GM19023 (cell line): Measurements from ENCODE around the gene OBP2B.
"Not testable (repeated sequence)": the region's sequence is repeated elsewhere in the genome, so short reads cannot be mapped to it uniquely, and the experiment has no call there.

Source experiments
- ATAC-seq: cut with Tn5 transposase; IDR thresholded peaks from one replicate; pipeline ENCODE4 v1.9.1; 2021; ENCODE audit warnings: mild to moderate bottlenecking, moderate library complexity; ENCODE audit not compliant: unreplicated experiment

OBP2B gene

DNA sequence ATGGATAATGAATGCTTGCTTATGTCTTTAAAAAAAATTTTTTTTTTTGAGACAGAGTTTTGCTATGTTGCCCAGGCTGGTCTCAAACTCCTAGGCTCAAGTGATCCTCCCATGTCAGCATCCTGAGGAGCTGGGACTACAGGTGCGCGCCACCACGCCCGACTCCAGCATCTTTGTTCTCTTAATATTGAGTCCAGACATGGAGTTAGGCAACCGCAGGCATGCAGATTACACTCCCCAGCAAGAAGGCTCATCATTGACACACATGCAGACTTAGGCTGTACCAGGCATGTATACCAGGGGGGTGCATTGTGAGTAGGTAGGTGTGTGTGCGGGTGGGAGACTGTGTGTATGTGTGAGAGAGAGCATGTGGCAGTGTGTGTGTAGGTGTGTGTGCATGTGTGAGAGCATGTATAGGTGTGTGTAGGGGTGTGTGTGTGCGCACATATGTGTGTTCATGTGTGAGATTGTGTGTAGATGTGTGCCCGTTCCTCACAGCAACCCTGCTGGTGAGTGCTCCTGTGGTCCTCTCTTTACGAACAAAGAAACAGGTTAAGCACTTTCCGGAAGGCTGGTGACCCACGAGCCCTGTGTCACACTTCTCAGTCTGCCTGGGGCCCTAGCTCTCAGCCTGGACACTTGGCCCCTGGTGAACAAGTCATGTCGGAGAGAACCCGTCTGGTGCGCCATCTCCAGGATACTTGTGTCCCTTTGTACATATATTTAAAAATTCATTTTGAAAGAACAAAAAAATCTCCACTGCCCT lies 6.2 kb downstream of the OBP2B start:
- ATAC-seq: no peak

DNA sequence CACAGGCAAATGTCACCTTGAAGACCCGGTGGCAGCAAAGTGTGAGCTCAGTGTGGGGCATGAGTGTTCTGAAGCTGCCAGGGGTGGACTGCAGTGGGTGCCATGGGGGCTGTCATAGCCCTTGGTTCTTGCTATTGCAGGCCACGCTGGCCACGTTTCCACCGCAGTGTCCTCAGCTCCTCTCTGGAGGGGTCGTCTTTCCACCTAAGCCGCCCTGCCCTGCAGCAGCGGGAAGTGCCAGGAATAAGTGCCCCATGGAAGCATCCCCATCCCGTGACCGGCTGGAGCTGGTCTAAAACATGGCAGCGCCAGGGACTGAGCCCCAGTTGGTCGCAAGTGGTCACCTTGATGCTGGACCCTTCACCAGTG lies 6.9 kb downstream of the OBP2B start:
- no peak for ATAC-seq

DNA sequence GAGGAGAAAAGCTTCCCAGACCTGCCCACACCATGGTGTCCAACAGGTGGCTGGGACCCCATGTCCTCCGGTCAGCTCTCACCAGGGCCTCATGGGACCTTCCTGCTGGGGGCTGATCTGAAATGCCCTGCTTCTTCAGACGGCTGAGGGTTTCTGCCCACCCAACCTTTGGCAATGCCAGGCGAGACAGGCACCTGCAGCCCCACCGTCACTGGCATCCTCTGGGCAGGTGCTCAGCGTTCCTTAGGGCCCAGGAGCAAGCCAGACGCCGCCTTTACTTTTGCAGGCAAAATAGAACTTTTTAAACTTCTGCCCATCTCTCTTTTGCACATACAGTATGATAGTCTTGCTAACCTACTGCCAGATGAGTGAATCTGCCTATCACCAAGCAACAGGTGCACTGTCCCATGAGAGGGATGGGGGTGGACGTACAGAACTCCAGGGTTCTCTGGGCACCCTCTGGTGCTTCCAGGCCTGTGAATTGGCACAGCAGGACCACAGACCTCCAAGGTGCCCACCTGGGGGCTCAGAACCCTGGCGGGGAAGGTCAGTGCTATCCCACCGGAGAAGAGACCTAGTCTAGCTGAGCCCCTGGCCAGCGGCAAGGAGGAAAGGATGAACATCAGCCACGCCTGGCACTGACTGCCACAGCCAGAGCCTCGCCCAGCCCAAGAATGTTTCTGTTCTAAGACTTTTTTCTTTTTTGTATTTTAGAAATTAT lies 7.5 kb downstream of the OBP2B start:
- no peak for ATAC-seq

DNA sequence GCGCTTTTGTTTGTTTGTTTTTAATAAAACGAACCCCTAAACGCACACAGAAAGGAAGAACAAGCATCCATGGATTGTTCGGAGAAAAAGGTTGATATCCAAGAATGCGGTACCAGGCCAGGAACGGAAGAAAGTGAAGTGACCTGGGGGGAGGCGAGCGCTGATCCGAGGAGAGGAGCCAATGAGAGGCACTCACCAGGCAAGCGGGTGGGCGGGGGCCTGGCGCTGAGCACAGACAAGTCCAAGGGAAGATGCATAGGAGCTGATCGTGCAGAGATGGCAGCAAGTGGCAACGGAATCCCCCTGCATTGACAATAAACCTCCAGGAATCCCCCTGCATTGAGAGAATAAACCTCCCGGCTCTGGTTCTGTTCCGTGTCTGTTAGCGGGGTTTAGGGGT lies 8.4 kb downstream of the OBP2B start:
- no peak for ATAC-seq

DNA sequence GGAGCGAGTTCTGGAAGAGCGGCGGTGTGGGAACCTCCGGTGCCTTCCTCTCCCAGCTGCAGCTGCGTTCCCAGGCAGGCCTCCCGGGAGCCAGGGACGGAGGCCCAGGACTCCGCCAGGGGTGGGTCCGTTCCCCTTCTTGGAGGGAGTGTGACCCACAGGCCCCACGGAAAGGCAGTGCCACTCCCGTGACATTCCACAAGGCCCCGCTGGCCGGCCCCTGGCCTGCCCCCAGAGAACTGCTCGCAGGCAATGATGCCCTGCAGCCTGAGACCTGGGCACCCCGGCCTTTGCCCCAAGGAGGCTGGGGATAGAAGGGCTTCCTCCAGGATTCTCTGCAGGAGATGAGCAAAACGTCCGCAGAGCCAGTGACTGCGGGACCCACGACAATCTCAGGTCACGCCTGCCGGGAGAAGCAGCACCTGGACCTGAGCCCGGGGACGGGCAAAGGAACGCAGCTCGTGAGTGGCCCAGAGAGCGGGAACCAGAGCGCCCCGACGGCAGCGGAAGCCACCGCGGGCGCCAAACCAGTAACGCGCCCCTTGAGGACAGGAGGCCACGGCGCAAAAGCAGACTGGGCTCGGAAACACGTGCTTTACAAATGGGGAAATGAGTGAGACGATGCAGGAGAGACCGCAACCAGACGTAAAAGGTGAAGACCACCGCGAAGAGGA lies 9.3 kb downstream of the OBP2B start:
- no peak for ATAC-seq

DNA sequence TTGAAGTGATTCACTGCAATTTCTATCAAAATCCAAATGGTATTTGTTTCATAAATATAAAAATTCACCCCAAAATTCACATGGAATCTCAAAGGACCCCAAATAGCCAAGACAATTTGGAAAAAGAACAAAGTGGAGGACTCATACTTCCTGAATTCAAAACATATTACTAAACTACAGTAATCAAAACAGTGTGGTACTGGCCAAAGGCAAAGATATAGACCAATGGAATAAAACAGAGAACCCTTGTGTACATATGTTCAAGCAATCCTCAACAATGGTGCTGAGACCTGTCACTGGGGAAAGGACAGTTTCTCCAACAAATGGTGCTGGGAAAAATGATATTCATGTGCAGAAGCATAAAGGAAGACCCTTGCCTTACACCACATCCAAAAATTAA lies 14.0 kb downstream of the OBP2B start:
- no peak for ATAC-seq

DNA sequence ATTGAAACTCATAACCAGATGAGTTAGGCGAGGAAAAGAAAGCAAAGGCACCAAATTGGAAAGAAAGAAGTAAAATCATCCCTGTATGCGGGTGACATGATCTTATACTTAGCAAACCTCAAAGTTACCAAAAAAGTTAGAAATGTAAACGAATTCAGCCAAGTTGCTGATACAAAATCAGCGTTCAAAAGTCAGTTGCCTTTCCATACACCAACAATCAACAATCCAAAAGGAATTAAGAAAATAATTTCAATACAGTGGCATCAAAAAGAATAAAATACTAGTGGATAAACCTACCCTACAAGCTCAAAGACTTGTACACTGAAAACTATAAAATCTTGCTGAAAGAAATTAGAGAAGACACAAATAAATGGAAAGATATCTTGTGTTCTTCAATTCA lies 14.5 kb downstream of the OBP2B start:
- no peak for ATAC-seq

DNA sequence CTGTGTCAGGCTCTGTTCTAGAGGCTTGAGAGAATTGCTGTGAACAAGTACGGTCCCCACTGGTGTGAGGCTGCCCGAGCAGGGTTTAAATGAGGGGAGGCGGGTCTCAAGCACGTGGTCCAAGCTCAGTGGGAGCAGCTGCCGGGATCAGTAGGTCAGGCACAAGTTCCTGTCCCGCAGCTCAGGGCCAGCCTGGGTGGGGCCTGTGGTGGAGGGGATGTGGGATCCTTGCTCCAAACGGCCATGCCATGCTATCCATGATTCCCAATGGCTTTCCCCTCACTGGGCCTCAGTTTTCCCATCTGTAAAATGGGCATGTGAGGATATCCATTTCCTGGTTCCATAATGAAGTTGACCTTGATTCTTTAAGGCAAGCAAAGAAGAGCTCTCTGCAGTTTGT lies 17.1 kb downstream of the OBP2B start:
- ATAC-seq: no peak

DNA sequence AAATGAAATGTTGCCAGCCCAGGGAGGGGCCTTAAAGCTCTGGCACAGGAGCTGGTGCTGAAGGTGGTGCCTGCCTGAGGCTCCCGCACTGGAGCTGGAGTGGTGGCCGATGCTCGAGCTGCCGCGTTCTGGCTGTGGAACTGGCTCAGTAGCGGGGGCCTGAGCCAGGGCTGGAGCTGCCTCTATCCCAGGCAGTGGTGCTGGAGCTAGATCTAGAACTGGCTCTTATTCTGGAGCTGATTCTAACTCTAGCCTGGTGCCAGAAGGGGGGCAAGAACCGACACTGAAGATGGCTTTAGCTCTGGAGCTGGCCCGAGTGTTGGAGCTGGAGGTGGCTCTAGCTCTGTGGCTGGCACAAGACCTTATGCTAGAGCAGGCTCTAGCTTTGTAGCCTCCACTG lies 19.2 kb downstream of the OBP2B start:
- ATAC-seq: no peak

DNA sequence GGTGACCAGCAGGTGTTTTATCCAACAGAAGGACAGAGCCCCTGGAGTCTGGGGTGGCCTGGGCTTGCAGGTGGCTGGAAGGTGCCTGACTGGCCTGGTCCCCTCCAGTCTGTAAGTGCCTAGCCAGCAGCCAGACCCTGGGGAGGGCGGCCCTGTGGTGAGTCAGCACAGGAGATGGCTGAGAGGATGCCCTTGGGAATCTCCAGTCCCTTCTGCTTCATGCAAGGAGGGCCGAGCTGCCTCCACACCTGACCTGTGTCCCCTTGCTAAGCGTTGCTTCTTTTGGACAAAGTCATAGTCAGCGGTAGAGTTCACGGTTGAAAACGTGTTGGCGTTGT lies 20.2 kb downstream of the OBP2B start:
- no peak for ATAC-seq

DNA sequence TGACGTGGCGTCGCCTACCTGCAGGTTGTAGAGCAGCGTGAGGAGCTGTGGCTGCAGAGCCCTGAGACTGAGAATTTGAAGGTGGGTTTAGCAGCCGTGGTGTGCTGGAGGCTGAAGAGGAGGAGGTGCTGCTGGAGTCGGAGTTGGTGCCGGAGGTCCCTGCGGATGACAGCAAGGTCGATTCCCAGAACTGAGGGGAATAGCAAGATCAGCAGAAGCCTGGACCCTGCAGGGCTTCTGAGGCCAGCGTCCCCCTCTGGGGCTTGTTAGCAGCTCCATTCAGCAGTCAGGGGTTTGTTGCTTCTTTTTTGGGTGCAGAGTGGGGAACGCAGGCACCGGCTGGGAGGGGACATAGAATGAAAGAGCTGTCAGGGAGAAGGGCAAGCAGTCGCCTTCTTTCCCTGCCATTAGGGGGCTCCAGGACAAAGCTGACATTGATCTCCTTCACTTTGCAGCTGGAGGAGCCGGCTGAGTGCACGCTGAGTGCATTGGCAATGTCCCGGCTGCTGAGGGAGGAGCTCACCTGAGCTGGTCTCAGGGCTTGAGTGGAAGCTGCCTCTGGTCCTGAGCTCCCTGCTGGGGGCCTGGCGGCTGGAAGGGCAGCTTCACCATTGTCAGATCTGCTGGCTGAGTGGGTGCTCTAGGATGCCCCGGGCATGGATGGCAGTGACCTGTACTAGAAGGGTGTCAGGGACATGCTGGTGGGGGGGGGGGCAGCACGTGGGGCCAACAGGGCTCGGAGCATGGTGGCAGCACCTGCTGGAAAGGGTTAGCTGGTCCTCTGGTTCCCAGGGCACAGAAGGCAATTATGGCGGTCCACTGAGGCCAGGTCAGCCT lies 20.8 kb downstream of the OBP2B start:
- ATAC-seq: no peak

DNA sequence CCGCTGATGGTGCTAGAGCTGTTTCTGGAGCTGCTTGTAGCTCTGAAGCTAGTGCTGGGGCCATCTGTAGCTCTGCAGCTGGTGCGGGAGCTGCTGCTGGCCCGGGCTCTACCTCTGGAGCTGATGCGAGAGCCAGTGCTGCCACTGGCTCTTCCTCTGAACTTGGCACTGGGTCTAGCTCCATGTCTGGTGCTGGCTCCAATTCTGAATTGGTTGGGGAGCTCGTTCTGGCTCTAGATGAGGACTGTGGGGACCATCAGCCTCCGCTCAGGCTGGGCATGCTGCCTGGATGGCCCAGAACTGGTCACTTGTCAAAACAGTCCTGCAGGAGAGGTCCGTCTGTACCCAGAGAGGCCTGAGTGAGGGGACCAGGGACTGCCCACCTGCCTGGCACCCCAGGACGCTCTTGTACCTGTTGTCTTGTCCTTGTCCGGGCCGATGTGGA lies 21.5 kb downstream of the OBP2B start:
- no peak for ATAC-seq

DNA sequence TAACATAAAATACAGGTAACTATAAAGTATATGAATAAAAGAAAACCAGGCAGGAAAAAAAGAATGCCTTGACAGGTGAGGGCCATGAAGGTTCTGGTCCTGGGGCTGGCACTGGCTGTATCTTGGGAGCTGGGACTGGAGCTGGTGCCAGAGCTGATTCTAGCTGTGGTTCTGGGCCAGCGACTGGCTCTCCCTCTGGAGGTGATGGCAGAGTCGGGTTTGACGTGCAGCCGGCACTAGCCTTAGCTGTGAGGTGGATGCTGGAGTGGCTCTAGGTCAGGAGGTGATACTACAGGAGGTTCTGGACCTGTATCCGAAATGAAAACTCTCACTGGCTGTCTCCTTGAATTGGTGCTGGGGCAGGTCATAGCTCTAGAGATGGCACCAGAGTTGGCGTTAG lies 22.3 kb downstream of the OBP2B start:
- no peak for ATAC-seq

DNA sequence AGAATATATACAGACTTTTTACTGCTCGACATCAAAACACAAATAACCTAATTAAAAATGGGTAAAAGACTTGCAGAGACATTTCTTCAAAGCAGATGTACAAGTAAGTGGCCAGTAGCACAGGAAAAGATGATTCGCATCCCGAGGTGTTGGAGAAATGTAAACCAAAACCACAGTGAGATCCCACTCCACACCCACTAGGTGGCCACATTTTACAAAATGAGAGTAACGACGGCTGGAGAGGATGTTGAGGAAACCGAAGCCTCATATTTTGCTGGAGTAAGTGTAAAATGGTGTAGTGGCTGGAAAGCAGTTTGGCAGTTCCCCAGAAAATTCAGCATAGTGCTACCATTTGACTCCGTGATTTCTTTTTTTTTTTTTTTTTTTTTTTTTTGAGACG lies 24.1 kb downstream of the OBP2B start:
- no peak for ATAC-seq

DNA sequence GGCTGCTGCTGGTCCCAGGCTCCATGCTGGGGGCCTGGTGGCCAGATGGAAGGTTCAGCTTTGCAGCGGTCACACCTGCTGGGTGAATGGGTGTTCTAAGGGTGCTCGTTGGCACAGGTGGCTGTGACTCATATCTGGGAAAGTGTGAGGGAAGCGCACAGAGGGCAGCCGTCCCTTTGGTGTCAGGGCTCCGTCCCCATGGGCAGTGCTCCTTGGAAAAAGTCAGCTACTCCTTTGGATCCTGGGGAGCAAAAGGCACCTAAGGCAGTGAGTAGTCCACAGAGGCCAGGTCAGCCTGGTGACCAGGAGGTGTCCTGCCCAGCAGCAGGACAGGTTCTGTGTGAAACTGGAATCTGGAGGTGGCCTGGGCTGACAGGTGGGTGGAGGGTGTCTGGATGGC lies 26.9 kb downstream of the OBP2B start:
- ATAC-seq: no peak

DNA sequence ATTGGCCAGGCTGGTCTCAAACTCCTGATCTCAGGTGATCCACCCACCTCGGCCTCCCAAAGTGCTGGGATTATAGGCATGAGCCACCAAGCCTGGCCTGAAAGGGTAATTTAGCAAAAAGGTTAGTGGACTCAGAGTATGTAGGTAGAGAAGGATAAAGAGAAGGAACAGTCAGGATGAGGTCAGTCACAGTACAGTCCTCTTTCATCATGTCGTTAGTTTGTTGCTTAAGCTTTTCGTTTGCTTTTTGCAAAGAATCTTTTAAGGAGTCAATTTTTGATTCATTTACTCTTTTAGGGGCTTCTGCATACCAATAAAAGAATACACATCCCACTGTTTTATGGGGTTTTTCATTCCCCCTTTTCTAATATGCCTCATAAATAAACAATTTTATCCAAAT lies 27.5 kb downstream of the OBP2B start:
- no peak for ATAC-seq

DNA sequence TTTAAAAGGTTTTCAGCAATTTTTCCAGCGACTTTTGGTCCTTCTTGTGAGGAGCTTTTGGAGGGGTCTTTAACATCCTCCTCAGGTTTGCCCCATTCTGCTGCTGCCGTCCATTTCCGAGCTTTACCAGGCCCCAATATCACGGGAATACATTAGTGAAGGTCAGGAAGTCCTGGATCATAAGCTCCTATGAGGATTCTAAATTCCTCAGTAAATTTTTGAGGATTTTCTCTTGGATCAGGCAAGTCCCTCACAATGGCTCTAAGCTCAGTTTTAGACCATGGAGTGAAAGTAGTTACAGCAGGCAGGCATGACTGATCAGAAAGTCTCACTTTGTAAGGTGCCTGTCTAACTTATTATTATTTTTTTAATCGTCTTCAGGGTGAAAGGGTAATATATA lies 28.1 kb downstream of the OBP2B start:
- no peak for ATAC-seq

DNA sequence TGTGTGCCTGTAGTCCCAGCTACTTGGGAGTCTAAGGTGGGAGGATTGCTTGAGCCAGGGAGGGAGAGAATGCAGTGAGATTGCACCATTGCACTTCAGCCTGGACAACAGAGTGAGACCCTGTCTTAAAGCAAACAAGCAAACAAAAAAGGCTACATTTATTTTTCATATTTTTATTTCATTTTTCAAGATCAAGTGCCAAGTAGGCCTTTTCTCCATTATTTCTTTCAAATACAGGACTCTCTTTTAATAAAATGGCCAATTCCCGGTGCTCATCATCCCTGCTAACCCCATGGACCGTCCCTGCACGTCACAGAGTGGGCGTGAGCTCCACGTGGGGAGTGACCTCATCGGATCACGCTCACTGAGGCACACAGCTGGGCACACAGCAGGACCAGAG lies 36.0 kb downstream of the OBP2B start:
- ATAC-seq: no peak

DNA sequence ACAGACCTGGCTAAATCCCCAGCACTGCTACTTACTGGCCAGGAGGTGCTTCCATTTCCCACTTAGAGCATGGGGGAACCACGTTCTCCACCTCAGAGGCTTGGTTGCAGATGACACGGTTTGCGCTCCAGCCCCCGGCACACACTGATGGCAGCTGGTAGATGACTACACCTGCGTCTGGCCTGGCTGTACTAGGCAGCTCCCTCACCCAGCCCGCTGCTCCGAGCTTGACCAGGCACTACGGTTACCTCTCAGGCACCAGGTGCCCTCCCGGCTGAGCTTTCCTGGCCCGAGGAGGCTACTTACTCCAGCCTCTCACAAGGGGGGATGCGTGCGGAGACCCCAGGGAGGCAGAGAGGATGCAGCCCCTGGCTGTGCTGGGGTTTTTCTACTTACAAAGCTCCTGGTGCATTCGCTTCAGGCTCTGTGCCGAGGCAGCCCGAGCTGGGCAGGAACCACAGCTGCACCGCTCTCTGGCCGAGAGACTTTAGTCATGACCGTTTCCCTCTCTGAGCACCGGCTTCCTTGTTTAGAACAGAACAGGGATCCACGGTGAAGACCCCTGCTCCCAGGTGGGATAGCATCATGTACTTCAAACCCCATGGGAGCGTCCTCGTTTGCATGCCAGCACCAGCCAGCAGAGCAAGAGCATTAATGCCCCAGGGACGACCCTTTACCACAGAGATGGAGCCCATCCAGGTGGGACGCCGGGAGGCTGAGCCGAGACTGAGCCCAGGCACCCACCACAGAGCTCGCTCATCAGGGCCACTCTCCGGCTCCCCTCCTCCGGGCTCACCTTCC lies 37.7 kb downstream of the OBP2B start:
- ATAC-seq: no peak

DNA sequence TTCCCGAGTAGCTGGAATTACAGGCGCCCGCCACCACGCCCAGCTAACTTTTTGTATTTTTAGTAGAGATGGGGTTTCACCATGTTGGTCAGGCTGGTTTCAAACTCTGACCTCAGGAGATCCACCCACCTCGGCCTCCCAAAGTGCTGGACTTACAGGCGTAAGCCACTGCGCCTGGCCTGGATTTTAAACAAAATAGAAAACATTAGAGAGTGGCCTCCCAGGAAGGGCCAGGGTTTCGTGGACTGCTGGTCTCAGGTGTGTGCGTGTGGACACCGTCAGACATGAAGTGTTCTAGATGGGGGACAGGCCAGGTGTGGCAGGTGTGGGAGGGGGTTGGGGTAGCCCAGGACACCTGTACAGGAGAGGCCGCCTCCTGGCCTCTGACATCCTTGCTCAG lies 38.3 kb downstream of the OBP2B start:
- ATAC-seq: no peak

DNA sequence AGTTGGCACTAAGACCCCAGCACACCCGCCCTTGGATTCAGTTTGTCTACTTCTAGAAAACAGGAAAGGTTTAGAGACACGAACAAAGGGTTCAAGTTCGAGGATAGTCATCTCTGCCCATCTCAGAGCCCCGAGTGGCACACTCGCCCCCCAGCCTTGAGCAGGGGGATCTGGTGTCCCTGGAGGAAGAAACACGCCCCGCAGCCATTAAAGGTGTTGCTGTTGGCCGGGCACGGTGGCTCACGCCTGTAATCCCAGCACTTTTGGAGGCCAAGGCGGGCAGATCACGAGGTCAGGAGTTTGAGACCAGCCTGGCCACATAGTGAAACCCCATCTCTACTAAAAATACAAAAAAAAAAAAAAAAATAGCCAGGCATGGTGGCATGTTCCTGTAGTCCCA lies 39.4 kb downstream of the OBP2B start:
- not testable (repeated sequence) for ATAC-seq
